ENCODE results near the gene YRDC. TPM values are rescaled to one million over a fixed set of nuclear protein-coding genes. Genes with fewer than 3 reads are reported as not detected.

YRDC gene
- total and polyA plus RNA-seq, 9 of the 15 experiments (the other 6 are each of a cell fraction or from before 2014, with no cell fraction given) = 11.1 to 58.5 (median 49.8) TPM

DNA sequence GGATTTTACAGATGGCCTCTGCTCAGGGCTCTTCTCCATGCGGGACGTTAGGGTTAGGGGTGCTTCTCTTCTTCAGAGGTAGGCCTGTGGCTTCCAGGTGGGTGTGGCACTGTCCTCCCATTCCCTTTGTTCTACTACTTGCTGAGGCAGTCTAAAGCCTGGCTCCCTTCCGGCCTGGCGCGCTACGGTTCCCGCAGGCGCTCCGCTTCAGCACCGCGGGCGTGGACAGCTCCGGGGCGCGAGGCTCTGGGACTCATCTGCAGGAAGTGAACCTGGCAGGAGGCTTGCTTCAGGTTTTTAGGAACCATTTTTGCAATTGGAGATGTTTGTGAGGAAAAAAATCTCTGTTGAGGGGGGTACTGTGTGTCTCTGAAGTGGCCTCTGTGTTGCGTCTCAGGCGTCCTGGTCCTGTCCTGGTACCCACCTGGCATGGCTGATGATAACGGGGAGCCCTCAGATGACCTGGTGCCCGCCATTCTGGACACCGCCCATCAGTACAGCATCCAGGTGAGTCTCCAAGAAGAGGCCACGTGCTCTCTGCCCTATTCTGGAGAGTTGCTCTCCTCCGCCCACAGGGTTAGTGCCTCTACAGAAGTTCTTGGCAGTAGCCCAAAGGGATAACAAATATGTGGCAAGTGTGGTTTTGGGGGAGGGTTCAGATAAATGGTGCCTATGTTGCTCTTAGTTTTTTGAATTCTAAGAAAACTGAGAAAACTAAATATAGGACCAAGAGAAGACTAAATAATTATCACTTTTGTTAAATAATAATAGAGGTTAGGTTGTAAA lies 12.5 kb downstream of the YRDC start (continued):
- TF ChIP-seq, protein P1, sequence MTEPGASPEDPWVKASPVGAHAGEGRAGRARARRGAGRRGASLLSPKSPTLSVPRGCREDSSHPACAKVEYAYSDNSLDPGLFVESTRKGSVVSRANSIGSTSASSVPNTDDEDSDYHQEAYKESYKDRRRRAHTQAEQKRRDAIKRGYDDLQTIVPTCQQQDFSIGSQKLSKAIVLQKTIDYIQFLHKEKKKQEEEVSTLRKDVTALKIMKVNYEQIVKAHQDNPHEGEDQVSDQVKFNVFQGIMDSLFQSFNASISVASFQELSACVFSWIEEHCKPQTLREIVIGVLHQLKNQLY (CRISPR knock-in tag; conservative IDR thresholded peaks at IDR 0.05) = peak in 1 of 2 experiments; percentile 88; a peak in 1 of 4 replicates
- TF ChIP-seq, protein P2, sequence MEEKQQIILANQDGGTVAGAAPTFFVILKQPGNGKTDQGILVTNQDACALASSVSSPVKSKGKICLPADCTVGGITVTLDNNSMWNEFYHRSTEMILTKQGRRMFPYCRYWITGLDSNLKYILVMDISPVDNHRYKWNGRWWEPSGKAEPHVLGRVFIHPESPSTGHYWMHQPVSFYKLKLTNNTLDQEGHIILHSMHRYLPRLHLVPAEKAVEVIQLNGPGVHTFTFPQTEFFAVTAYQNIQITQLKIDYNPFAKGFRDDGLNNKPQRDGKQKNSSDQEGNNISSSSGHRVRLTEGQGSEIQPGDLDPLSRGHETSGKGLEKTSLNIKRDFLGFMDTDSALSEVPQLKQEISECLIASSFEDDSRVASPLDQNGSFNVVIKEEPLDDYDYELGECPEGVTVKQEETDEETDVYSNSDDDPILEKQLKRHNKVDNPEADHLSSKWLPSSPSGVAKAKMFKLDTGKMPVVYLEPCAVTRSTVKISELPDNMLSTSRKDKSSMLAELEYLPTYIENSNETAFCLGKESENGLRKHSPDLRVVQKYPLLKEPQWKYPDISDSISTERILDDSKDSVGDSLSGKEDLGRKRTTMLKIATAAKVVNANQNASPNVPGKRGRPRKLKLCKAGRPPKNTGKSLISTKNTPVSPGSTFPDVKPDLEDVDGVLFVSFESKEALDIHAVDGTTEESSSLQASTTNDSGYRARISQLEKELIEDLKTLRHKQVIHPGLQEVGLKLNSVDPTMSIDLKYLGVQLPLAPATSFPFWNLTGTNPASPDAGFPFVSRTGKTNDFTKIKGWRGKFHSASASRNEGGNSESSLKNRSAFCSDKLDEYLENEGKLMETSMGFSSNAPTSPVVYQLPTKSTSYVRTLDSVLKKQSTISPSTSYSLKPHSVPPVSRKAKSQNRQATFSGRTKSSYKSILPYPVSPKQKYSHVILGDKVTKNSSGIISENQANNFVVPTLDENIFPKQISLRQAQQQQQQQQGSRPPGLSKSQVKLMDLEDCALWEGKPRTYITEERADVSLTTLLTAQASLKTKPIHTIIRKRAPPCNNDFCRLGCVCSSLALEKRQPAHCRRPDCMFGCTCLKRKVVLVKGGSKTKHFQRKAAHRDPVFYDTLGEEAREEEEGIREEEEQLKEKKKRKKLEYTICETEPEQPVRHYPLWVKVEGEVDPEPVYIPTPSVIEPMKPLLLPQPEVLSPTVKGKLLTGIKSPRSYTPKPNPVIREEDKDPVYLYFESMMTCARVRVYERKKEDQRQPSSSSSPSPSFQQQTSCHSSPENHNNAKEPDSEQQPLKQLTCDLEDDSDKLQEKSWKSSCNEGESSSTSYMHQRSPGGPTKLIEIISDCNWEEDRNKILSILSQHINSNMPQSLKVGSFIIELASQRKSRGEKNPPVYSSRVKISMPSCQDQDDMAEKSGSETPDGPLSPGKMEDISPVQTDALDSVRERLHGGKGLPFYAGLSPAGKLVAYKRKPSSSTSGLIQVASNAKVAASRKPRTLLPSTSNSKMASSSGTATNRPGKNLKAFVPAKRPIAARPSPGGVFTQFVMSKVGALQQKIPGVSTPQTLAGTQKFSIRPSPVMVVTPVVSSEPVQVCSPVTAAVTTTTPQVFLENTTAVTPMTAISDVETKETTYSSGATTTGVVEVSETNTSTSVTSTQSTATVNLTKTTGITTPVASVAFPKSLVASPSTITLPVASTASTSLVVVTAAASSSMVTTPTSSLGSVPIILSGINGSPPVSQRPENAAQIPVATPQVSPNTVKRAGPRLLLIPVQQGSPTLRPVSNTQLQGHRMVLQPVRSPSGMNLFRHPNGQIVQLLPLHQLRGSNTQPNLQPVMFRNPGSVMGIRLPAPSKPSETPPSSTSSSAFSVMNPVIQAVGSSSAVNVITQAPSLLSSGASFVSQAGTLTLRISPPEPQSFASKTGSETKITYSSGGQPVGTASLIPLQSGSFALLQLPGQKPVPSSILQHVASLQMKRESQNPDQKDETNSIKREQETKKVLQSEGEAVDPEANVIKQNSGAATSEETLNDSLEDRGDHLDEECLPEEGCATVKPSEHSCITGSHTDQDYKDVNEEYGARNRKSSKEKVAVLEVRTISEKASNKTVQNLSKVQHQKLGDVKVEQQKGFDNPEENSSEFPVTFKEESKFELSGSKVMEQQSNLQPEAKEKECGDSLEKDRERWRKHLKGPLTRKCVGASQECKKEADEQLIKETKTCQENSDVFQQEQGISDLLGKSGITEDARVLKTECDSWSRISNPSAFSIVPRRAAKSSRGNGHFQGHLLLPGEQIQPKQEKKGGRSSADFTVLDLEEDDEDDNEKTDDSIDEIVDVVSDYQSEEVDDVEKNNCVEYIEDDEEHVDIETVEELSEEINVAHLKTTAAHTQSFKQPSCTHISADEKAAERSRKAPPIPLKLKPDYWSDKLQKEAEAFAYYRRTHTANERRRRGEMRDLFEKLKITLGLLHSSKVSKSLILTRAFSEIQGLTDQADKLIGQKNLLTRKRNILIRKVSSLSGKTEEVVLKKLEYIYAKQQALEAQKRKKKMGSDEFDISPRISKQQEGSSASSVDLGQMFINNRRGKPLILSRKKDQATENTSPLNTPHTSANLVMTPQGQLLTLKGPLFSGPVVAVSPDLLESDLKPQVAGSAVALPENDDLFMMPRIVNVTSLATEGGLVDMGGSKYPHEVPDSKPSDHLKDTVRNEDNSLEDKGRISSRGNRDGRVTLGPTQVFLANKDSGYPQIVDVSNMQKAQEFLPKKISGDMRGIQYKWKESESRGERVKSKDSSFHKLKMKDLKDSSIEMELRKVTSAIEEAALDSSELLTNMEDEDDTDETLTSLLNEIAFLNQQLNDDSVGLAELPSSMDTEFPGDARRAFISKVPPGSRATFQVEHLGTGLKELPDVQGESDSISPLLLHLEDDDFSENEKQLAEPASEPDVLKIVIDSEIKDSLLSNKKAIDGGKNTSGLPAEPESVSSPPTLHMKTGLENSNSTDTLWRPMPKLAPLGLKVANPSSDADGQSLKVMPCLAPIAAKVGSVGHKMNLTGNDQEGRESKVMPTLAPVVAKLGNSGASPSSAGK (IDR thresholded peaks at IDR 0.05) = peak; percentile 41
- TF ChIP-seq E2F4 (CRISPR knock-in tag; IDR thresholded peaks at IDR 0.05; ENCODE audit: low read depth) = peak; percentile 75; the same call in 1 of the 2 replicates
- TF ChIP-seq, protein P3, sequence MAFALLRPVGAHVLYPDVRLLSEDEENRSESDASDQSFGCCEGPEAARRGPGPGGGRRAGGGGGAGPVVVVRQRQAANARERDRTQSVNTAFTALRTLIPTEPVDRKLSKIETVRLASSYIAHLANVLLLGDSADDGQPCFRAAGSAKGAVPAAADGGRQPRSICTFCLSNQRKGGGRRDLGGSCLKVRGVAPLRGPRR (CRISPR knock-in tag; IDR thresholded peaks at IDR 0.05) = no peak
- no peak for TF ChIP-seq U2AF2 (optimal IDR thresholded peaks at IDR 0.05; ENCODE audit: low read depth, low read length)
- TF ChIP-seq PTTG1 (tag; IDR thresholded peaks at IDR 0.05; ENCODE audit: low read depth) = no peak
- 0 out of 2 replicates have a peak, but pooled peaks have one; percentile 22 for TF ChIP-seq NR4A1 (CRISPR knock-in tag; IDR thresholded peaks at IDR 0.05)
- no peak for TF ChIP-seq NR4A1 (tag; IDR thresholded peaks at IDR 0.05)
- TF ChIP-seq ZNF224 (CRISPR knock-in tag; IDR thresholded peaks at IDR 0.05) = peak; percentile 87; the same call in 1 of the 2 replicates
- no peak for TF ChIP-seq MYNN (IDR thresholded peaks at IDR 0.05)
- peak; percentile 64; the same call in 1 of the 2 replicates for TF ChIP-seq MYNN (CRISPR knock-in tag; IDR thresholded peaks at IDR 0.05)
